HepG2 (cell line): ENCODE data around the gene GNAI2. TPM values are rescaled to one million over a fixed set of nuclear protein-coding genes. Genes with fewer than 3 reads are reported as not detected.
A peak's percentile ranks its signal among the peaks of the same experiment; 100 is the strongest.

Experiments used
- FOXA1 ChIP-seq, 2 experiments: fragments of 450-650 bp in 1 of 2; sonication (generic) in 1 of 2; formaldehyde crosslinking in 1 of 2; IDR thresholded peaks; 2 replicates each; pipeline versions ENCODE4 v1.4.0 to v1.6.1; 2016 to 2020; ENCODE audit warnings: missing genetic modification reagents in 1 of 2
- FOXP1 ChIP-seq, 2 experiments: fragments of 450-650 bp in 1 of 2; IDR thresholded peaks; 2 replicates each; pipeline ENCODE4 v1.6.1; 2017 to 2018; ENCODE audit warnings: antibody characterized with exemption in 1 of 2
- GTF2F1 ChIP-seq: fragments of 150-350 bp; IDR thresholded peaks from 2 replicates; pipeline ENCODE4 v1.6.1; 2014; ENCODE audit warnings: low read length
- HDAC1 ChIP-seq: sonication (generic); formaldehyde crosslinking; IDR thresholded peaks from 2 replicates; pipeline ENCODE4 v1.5.1; 2020; ENCODE audit warnings: mild to moderate bottlenecking, missing genetic modification reagents
- HOXA3 ChIP-seq: sonication (generic); formaldehyde crosslinking; IDR thresholded peaks from 2 replicates; pipeline ENCODE4 v1.5.0; 2020; ENCODE audit warnings: missing genetic modification reagents
- PLRG1 ChIP-seq: fragments of 450-650 bp; conservative IDR thresholded peaks from 2 replicates; pipeline ENCODE4 v1.6.1; 2016
- RARA ChIP-seq: IDR thresholded peaks from 2 replicates; pipeline ENCODE4 v1.6.1; 2016; ENCODE audit warnings: missing genetic modification reagents, missing compliant biosample characterization
- YEATS2 ChIP-seq: sonication (generic); formaldehyde crosslinking; IDR thresholded peaks from 2 replicates; pipeline ENCODE4 v1.4.0; 2020; ENCODE audit warnings: missing genetic modification reagents, borderline replicate concordance
- ZFP41 ChIP-seq: sonication (generic); formaldehyde crosslinking; IDR thresholded peaks from 2 replicates; pipeline ENCODE4 v1.4.0; 2020; ENCODE audit warnings: mild to moderate bottlenecking, missing genetic modification reagents, borderline replicate concordance
- ZNF143 ChIP-seq: sonication (generic); formaldehyde crosslinking; IDR thresholded peaks from 2 replicates; pipeline ENCODE4 v1.4.0; 2020; ENCODE audit warnings: missing genetic modification reagents
- ZNF232 ChIP-seq: sonication (generic); formaldehyde crosslinking; IDR thresholded peaks from 2 replicates; pipeline ENCODE4 v1.4.0; 2020; ENCODE audit warnings: missing genetic modification reagents, borderline replicate concordance
- ZNF274 ChIP-seq: sonication (generic); formaldehyde crosslinking; IDR thresholded peaks from 2 replicates; pipeline ENCODE4 v1.5.1; 2020; ENCODE audit warnings: mild to moderate bottlenecking, missing genetic modification reagents
- ZNF550 ChIP-seq: sonication (generic); formaldehyde crosslinking; IDR thresholded peaks from 2 replicates; pipeline ENCODE4 v1.4.0; 2020; ENCODE audit warnings: mild to moderate bottlenecking, missing genetic modification reagents, borderline replicate concordance
- ZNF616 ChIP-seq: sonication (generic); formaldehyde crosslinking; IDR thresholded peaks from 2 replicates; pipeline ENCODE4 v1.5.0; 2020; ENCODE audit warnings: low read depth, mild to moderate bottlenecking, missing genetic modification reagents
- ZNF841 ChIP-seq: sonication (generic); formaldehyde crosslinking; IDR thresholded peaks from 2 replicates; pipeline ENCODE4 v1.8.1; 2023; ENCODE audit warnings: missing genetic modification reagents, borderline replicate concordance
- polyA plus RNA-seq, 8 experiments: library from polyadenylated mRNA; depleted of rRNA in 3 of 8; stranded (reverse) in 7 of 8; unstranded in 1 of 8; fragments of >200 nt; fragmentation: Illumina TruSeq in 4 of 8; extraction: Trizol in 4 of 8; gene quantifications; 2 replicates each; pipeline versions ENCODE4 v1.2.1 to v1.2.3, GENCODE V29; 2011 to 2016; ENCODE audit warnings: low read depth in 4 of 8, missing spikeins in 1 of 8, mixed read lengths in 1 of 8; ENCODE audit not compliant: insufficient read depth in 1 of 8
- total RNA-seq, 5 experiments: library from RNA; depleted of rRNA; stranded (reverse); fragments of >200 nt; fragmentation: Illumina TruSeq; extraction: Trizol; gene quantifications; 2 replicates each; pipeline ENCODE4 v1.2.3, GENCODE V29; 2016; ENCODE audit warnings: low read depth in 1 of 5
- TF ChIP-seq, protein P1 (sequence below): sonication (generic); formaldehyde crosslinking; IDR thresholded peaks from 2 replicates; pipeline ENCODE4 v1.4.0; 2020; ENCODE audit warnings: mild to moderate bottlenecking, missing genetic modification reagents
- TF ChIP-seq, protein P2 (sequence below): sonication (generic); formaldehyde crosslinking; IDR thresholded peaks from 2 replicates; pipeline ENCODE4 v1.5.1; 2020; ENCODE audit warnings: mild to moderate bottlenecking, missing genetic modification reagents, moderate library complexity
- TF ChIP-seq, protein P3 (sequence below): sonication (generic); formaldehyde crosslinking; IDR thresholded peaks from 2 replicates; pipeline ENCODE4 v1.8.1; 2022; ENCODE audit warnings: low read depth, mild to moderate bottlenecking, missing genetic modification reagents

Gene GNAI2
- total and polyA plus RNA-seq, 2 of the 13 experiments (the other 11 are each of a cell fraction or from before 2014, with no cell fraction given): 51.1 to 66.2 TPM

DNA sequence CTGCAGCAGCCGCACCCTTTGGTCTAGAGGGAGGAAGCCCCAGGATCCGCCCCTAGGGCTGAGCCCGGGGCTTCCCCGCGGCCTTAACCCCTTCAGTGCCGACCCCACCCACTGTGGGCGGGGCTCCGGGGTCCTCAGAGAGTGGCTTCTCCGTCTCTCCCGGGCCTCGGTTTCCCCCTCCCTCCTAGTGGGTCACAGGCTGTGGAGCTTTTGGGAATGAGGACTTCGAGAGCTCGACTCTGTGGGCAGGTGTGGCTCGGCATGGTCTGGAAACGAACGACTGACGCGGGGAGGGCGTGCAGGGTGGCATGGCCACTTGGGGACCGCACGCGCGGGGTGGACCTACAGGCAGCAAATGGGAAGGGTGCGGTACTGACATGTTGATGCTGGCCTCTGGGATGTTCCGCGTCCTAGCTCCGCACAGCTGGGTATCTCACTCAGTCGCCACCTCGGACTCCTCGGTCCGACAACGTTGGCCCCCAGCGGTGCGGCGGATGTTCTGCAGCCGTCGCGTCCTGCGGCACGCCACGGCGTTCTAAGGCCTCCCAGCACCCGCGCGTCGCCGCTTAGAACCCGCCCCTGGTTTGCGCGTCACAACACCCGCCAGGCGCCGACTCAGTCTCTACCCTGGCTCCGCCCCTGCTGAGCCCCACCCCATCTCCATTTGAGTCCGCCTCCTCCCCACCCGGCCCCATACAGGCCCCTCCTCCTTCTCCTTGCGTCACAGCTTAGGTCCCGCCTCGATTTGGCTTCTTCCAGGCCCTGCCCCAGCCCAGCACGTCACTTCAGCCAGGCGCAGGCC is 63.0 kb downstream of the GNAI2 start, which contains the start of the genes HYAL3 and NAA80 (continued):
- TF ChIP-seq FOXA1 (IDR thresholded peaks at IDR 0.05) (no peak), FOXA1 (CRISPR knock-in tag; IDR thresholded peaks at IDR 0.05) (peak; percentile 16; the same call in 1 of the 2 replicates), ZNF232 (no peak; the same call in 1 of the 2 replicates), YEATS2 (CRISPR knock-in tag) (peak; percentile 44; the same call in 1 of the 2 replicates), GTF2F1 (no peak), HDAC1 (CRISPR knock-in tag) (peak; percentile 58), RARA (peak; percentile 14; the same call in 1 of the 2 replicates), ZNF616 (CRISPR knock-in tag) (peak; percentile 78; the same call in 1 of the 2 replicates), PLRG1 (no peak), ZNF274 (CRISPR knock-in tag) (peak; percentile 59; the same call in 1 of the 2 replicates), ZNF143 (CRISPR knock-in tag) (peak; percentile 49; the same call in 1 of the 2 replicates), ZFP41 (CRISPR knock-in tag) (no peak), ZNF550 (CRISPR knock-in tag) (peak; percentile 85; the same call in 1 of the 2 replicates), HOXA3 (CRISPR knock-in tag) (peak; percentile 14; the same call in 1 of the 2 replicates), ZNF841 (CRISPR knock-in tag) (no peak), FOXP1 (IDR thresholded peaks at IDR 0.05) (no peak), FOXP1 (CRISPR knock-in tag; IDR thresholded peaks at IDR 0.05) (0 out of 2 replicates have a peak, but pooled peaks have one; percentile 23)
- TF ChIP-seq, protein P1, sequence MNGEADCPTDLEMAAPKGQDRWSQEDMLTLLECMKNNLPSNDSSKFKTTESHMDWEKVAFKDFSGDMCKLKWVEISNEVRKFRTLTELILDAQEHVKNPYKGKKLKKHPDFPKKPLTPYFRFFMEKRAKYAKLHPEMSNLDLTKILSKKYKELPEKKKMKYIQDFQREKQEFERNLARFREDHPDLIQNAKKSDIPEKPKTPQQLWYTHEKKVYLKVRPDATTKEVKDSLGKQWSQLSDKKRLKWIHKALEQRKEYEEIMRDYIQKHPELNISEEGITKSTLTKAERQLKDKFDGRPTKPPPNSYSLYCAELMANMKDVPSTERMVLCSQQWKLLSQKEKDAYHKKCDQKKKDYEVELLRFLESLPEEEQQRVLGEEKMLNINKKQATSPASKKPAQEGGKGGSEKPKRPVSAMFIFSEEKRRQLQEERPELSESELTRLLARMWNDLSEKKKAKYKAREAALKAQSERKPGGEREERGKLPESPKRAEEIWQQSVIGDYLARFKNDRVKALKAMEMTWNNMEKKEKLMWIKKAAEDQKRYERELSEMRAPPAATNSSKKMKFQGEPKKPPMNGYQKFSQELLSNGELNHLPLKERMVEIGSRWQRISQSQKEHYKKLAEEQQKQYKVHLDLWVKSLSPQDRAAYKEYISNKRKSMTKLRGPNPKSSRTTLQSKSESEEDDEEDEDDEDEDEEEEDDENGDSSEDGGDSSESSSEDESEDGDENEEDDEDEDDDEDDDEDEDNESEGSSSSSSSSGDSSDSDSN: peak; percentile 66; the same call in 1 of the 2 replicates
- TF ChIP-seq, protein P2, sequence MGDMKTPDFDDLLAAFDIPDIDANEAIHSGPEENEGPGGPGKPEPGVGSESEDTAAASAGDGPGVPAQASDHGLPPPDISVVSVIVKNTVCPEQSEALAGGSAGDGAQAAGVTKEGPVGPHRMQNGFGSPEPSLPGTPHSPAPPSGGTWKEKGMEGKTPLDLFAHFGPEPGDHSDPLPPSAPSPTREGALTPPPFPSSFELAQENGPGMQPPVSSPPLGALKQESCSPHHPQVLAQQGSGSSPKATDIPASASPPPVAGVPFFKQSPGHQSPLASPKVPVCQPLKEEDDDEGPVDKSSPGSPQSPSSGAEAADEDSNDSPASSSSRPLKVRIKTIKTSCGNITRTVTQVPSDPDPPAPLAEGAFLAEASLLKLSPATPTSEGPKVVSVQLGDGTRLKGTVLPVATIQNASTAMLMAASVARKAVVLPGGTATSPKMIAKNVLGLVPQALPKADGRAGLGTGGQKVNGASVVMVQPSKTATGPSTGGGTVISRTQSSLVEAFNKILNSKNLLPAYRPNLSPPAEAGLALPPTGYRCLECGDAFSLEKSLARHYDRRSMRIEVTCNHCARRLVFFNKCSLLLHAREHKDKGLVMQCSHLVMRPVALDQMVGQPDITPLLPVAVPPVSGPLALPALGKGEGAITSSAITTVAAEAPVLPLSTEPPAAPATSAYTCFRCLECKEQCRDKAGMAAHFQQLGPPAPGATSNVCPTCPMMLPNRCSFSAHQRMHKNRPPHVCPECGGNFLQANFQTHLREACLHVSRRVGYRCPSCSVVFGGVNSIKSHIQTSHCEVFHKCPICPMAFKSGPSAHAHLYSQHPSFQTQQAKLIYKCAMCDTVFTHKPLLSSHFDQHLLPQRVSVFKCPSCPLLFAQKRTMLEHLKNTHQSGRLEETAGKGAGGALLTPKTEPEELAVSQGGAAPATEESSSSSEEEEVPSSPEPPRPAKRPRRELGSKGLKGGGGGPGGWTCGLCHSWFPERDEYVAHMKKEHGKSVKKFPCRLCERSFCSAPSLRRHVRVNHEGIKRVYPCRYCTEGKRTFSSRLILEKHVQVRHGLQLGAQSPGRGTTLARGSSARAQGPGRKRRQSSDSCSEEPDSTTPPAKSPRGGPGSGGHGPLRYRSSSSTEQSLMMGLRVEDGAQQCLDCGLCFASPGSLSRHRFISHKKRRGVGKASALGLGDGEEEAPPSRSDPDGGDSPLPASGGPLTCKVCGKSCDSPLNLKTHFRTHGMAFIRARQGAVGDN (CRISPR knock-in tag): peak; percentile 95
- TF ChIP-seq, protein P3, sequence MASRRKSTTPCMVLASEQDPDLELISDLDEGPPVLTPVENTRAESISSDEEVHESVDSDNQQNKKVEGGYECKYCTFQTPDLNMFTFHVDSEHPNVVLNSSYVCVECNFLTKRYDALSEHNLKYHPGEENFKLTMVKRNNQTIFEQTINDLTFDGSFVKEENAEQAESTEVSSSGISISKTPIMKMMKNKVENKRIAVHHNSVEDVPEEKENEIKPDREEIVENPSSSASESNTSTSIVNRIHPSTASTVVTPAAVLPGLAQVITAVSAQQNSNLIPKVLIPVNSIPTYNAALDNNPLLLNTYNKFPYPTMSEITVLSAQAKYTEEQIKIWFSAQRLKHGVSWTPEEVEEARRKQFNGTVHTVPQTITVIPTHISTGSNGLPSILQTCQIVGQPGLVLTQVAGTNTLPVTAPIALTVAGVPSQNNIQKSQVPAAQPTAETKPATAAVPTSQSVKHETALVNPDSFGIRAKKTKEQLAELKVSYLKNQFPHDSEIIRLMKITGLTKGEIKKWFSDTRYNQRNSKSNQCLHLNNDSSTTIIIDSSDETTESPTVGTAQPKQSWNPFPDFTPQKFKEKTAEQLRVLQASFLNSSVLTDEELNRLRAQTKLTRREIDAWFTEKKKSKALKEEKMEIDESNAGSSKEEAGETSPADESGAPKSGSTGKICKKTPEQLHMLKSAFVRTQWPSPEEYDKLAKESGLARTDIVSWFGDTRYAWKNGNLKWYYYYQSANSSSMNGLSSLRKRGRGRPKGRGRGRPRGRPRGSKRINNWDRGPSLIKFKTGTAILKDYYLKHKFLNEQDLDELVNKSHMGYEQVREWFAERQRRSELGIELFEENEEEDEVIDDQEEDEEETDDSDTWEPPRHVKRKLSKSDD: peak; percentile 90
